ENCODE results near the gene WDR33.
"Not testable (repeated sequence)": the region's sequence is repeated elsewhere in the genome, so short reads cannot be mapped to it uniquely, and the experiment has no call there.

WDR33 gene

DNA sequence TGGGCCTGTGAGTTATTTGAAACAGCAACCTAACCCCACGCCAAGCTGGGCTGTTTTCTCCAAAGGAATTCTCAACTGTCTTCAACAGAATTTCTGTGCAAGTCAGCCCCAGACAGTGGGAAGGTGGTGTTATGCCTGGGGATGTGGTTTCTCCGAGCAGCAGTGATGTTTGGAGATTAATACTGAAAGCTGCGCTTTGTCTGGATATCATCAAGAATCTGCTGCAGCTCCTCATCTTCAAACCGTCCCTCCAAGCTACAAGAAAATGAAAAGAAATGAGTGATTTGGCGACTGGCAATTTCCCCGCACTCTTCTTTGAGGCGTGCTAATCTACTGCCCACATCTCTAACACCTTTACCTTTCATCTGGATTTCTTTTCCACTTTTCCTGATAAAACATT, 37.0 kb upstream of the WDR33 start:
- TF ChIP-seq, protein P1, sequence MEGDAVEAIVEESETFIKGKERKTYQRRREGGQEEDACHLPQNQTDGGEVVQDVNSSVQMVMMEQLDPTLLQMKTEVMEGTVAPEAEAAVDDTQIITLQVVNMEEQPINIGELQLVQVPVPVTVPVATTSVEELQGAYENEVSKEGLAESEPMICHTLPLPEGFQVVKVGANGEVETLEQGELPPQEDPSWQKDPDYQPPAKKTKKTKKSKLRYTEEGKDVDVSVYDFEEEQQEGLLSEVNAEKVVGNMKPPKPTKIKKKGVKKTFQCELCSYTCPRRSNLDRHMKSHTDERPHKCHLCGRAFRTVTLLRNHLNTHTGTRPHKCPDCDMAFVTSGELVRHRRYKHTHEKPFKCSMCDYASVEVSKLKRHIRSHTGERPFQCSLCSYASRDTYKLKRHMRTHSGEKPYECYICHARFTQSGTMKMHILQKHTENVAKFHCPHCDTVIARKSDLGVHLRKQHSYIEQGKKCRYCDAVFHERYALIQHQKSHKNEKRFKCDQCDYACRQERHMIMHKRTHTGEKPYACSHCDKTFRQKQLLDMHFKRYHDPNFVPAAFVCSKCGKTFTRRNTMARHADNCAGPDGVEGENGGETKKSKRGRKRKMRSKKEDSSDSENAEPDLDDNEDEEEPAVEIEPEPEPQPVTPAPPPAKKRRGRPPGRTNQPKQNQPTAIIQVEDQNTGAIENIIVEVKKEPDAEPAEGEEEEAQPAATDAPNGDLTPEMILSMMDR (IDR thresholded peaks at IDR 0.05; ENCODE audit: low read length, missing control alignments): no peak
- no peak overlapping the region for H3K4me3 ChIP-seq (replicated peaks; ENCODE audit: low read depth, low read length)
- no peak for DNase-seq (ENCODE audit: low read depth)

DNA sequence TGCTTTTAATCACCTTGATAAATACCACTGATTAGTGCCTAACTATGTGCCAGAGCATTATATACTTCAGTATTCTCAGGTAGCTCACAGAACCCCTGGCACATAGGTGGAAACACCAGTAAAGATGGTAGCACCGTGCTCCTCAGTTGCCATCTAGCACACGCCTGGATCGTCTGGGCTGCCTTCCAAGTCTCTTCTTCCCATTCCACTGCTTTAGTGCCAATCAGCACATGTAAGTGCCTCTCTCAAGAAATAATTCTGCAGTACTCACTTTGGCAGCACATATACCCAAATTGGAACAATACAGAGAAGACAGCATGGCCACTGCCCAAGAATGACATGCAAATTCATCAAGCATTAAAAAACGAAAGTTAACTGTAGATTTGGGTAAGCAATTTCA, 34.0 kb upstream of the WDR33 start:
- no peak overlapping the region for H3K4me3 ChIP-seq (replicated peaks; ENCODE audit: low read depth, low read length)
- TF ChIP-seq, protein P1 (IDR thresholded peaks at IDR 0.05; ENCODE audit: low read length, missing control alignments): no peak
- DNase-seq (ENCODE audit: low read depth): no peak

DNA sequence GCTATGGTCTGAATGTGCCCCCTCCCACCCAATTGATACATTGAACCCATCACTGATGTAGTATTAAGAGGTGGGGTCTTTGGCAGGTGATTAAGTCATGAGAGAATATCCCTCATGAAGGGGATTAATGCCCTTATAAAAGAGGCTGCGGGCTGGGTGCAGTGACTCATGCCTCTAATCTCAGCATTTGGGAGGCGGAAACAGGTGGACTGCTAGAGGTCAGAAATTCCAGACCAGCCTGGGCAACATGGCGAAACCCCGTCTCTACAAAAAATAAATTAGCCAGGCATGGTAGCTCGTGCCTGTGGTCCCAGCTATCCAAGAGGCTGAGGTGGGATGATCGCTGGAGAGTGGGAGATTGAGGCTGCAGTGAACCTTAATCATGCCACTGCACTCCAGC, 32.7 kb upstream of the WDR33 start:
- H3K4me3 ChIP-seq (replicated peaks; ENCODE audit: low read depth, low read length): no peak overlapping the region
- DNase-seq (ENCODE audit: low read depth): no peak
- TF ChIP-seq, protein P1 (IDR thresholded peaks at IDR 0.05; ENCODE audit: low read length, missing control alignments): no peak

DNA sequence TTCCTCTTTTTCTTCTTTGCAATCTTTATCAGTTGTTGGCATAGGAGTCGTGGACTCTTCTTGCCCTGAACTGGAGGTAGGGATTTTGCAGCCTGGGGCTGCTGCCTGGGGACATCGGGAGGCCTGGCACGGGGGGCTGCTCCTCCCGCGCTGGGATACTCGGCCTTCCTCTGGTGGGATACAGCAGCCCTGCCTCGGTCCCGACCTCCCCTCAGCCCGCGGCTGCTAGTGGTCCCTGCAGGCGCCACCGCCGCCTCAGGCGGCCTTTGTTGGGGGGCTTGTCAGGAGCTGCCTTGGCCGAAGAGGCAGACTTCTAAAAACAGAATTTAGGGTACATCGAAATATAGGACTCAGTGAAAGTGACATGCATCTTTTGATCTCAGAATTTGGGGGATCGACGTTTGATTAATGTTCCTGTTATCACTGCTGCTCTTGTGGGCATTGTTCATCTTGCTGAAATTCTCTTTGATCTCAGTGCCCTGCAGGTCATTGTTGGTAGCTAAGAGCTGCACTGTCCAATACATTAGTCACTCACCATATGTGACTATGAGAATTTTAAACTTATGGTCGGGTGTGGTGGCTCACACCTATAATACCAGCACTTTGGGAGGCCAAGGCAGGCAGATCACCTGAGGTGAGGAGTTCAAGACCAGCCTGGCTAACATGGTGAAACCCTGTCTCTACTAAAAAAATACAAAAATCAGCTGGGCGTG, 30.7 kb upstream of the WDR33 start:
- no peak for DNase-seq (ENCODE audit: low read depth)
- no peak overlapping the region for H3K4me3 ChIP-seq (replicated peaks; ENCODE audit: low read depth, low read length)
- TF ChIP-seq, protein P1 (IDR thresholded peaks at IDR 0.05; ENCODE audit: low read length, missing control alignments): no peak

DNA sequence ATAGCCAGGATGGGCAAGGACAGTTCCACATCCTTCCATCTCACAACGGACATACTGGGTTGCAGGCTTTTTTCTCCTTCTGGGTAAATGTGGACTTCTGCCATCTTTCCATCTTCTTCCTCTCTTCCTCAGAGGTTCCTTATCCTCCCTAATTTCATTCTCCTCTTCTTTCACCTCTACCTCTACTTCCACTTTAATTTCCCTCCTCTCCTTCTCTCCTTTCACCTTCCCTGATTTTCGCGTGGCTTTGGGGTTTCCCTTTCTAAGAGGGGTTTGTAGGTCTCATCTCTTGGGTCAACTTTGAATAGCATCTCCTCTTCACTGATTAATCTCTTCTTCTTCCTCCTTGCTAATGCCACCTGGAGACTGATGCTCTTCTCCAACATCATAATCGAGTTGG, 29.9 kb upstream of the WDR33 start:
- no peak overlapping the region for H3K4me3 ChIP-seq (replicated peaks; ENCODE audit: low read depth, low read length)
- DNase-seq (ENCODE audit: low read depth): no peak
- TF ChIP-seq, protein P1 (IDR thresholded peaks at IDR 0.05; ENCODE audit: low read length, missing control alignments): no peak

DNA sequence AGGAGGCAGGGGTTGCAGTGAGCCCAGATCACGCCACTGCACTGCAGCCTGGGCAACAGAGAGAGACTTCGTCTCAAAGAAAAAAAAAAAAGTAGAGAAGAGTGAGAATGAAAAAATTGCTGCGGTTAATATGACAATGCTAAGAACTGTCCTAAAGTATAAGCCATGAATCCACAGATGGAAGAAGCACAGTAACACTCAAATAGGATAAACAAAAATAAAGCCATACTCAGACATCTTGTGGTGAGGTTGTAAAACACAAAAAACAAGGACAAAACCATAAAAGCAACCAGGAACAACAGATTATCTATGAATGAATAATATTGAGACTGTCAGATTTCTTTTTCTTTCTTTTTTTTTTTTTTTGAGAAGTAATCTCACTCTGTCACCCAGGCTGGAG, 24.0 kb upstream of the WDR33 start:
- H3K4me3 ChIP-seq (replicated peaks; ENCODE audit: low read depth, low read length): no peak overlapping the region
- TF ChIP-seq, protein P1 (IDR thresholded peaks at IDR 0.05; ENCODE audit: low read length, missing control alignments): no peak
- no peak for DNase-seq (ENCODE audit: low read depth)

DNA sequence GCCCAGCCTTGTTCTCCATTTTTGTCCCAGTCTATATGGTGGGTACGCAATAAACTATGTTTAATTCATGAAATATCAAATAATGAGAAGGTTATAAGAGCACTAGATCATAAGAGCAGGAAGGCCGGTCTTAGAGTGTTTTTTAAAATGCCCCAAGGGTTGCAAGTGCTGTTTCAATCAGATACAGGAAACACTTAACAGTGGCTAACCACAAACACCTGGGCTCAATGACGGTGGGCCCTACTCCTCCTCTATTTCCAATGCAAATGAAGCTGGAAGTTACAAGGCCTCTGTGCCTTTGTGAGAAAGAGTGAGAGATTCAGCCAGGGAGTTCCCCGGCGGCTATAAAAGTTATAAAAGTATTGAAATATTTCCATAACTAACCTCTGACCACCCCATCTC, 18.9 kb upstream of the WDR33 start:
- DNase-seq (ENCODE audit: low read depth): no peak
- TF ChIP-seq, protein P1 (IDR thresholded peaks at IDR 0.05; ENCODE audit: low read length, missing control alignments): no peak
- H3K4me3 ChIP-seq (replicated peaks; ENCODE audit: low read depth, low read length): no peak overlapping the region

DNA sequence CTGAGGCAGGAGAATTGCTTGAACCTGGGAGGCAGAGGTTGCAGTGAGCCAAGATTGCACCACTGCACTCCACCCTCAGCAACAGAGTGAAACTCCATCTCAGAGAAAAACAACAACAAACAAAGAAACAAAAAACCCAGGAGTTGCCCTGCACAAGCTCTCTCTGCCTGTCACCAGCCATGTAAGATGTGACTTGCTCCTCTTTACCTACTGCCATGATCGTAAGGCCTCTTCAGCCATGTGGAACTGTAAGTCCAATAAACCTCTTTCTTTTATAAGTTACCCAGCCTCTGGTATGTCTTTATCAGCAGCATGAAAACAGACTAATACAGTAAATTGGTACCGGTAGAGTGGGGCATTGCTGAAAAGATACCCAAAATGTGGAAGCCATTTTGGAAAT, 15.7 kb upstream of the WDR33 start:
- not testable (repeated sequence) for DNase-seq (ENCODE audit: low read depth); H3K4me3 ChIP-seq (replicated peaks; ENCODE audit: low read depth, low read length)
